GM18951 (cell line): ENCODE results near the gene ARHGAP15.

Experiments used
- POLR2A ChIP-seq: IDR thresholded peaks from 4 replicates; pipeline ENCODE4 v1.6.1; 2011; ENCODE audit warnings: mild to moderate bottlenecking; ENCODE audit not compliant: insufficient read length, insufficient read depth; ENCODE audit errors: extremely low read depth
- in situ Hi-C: fragments of 300-500 bp; cut with MboI; formaldehyde crosslinking; loops from one replicate; pipeline ENCODE4 v1.12.0; 2022; ENCODE audit warnings: low sequenced_read_pairs, mixed read lengths, inconsistent platforms; ENCODE audit not compliant: unreplicated experiment

The ARHGAP15 gene

DNA sequence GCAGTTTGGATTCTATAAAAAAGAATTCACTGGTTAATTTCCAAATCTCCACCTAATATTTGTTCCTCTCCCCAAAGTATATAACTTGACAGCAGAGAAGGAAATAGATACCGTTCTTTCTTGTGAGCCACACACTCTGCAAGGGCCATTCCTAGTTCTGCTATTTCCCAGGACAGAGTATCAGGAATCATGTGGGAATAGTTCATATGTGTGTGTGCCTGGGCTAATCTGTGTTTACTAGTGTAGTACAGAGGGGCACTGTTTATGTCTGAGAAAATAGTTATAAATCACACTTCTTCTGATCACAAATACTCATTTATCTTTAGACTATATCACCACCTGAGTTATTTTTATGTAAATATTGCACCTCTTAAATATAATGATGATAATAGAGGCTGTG is 296.7 kb downstream of the ARHGAP15 start:
- no peak for TF ChIP-seq POLR2A
- in situ Hi-C loops = no loop called here

- in situ Hi-C loops = no loop called here
- no peak for TF ChIP-seq POLR2A
These were observed 297.1 kb downstream of the ARHGAP15 start for GRCh38 chr2:143426296-143426695.

DNA sequence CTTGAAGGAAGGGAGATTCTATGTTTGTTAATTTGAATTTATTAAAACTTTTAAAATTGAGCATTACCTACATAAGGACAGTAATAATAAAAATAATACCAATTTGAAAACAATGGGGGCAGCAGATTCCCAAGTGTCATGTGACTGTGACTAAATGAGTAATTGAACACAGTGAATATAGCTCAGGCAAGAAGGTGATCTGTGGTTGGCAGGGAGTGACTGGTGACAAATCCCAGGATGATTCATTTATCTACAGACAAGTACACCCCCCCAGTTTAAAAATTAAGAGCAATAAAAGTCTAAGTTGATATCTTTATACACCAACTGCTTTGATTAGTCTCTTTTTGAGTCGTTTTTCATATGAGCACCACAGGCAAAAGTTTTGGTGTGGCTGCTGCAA is 299.5 kb downstream of the ARHGAP15 start:
- no peak for TF ChIP-seq POLR2A
- in situ Hi-C loops = no loop called here

- in situ Hi-C loops = no loop called here
- TF ChIP-seq POLR2A = no peak
These were observed 300.9 kb downstream of the ARHGAP15 start for GRCh38 chr2:143429932-143430679.

GRCh38 chr2:143431316-143431715 is 302.1 kb downstream of the ARHGAP15 start:
- in situ Hi-C loops = no loop called here
- no peak for TF ChIP-seq POLR2A

- no peak for TF ChIP-seq POLR2A
- in situ Hi-C loops = no loop called here
These were observed 304.0 kb downstream of the ARHGAP15 start for GRCh38 chr2:143433251-143433650.

GRCh38 chr2:143433840-143434239 is 304.6 kb downstream of the ARHGAP15 start:
- TF ChIP-seq POLR2A = no peak
- in situ Hi-C loops = no loop called here

DNA sequence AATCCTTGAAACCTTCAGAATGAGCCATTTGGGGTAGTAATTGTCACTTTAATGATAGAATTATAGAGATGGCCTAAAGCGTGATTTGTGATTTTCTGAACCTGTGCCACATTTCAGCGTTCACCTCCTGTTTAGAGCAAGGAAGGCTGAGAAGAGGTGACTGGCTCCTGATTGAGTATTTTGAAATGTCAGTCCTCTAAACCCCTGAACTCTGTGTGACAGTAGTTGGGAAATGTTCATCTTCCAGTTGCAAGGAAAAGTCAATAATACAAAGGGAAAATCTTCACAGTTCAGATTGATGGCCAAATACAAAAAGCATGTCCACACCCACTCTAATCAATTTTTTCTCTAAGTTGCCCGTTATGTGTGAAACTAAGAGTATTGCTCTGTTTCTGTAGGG is 305.2 kb downstream of the ARHGAP15 start:
- in situ Hi-C loops = no loop called here
- no peak for TF ChIP-seq POLR2A

GRCh38 chr2:143435131-143435530 is 305.9 kb downstream of the ARHGAP15 start:
- no peak for TF ChIP-seq POLR2A
- in situ Hi-C loops = no loop called here

- in situ Hi-C loops = no loop called here
These were observed 307.7 kb downstream of the ARHGAP15 start for GRCh38 chr2:143436951-143437350.

GRCh38 chr2:143440411-143441012 is 311.3 kb downstream of the ARHGAP15 start:
- no peak for TF ChIP-seq POLR2A
- in situ Hi-C loops = no loop called here

More at GRCh38 chr2:143436951-143437350, 307.7 kb downstream of the ARHGAP15 start:
- TF ChIP-seq POLR2A = no peak

- TF ChIP-seq POLR2A = no peak
- in situ Hi-C loops = no loop called here
These were observed 313.0 kb downstream of the ARHGAP15 start for GRCh38 chr2:143442193-143442592.

GRCh38 chr2:143451642-143452281 is 322.5 kb downstream of the ARHGAP15 start:
- in situ Hi-C loops = no loop called here

DNA sequence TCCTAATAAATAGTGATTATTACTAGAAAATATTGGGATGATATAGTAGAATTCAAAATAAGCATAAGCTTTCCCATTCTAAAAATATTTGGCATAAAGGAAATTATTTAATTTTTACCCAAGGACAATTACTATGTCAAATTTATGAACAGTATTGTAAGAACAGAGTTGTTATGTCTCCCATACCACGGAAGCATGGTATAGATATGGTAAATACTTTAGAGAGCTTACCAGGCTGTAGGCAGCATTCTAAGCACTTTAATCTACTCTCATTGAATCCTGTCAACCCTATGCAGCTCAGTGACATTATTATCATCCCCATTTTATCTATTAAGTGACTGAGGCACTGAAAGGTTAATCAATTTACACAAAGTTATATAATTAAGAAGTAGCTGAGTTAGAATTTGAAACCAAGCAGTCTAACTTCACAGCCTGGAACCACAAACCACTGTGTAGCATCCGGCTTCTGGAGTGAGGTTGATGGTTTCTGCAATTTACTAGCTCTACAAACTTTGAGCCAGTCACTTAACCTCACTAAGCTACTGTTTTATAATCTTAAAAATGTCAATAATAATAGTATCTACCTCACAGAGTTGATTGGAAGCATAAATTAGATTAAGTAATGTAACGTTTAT is 323.7 kb downstream of the ARHGAP15 start:
- in situ Hi-C loops = no loop called here
- no peak for TF ChIP-seq POLR2A

More at GRCh38 chr2:143451642-143452281, 322.5 kb downstream of the ARHGAP15 start:
- no peak for TF ChIP-seq POLR2A

GRCh38 chr2:143453981-143454511 is 324.8 kb downstream of the ARHGAP15 start:
- in situ Hi-C loops = no loop called here
- TF ChIP-seq POLR2A = no peak
